PC-3 (cell line): ENCODE results near the gene GIMAP4.

Source experiments
- EZH2 ChIP-seq: fragments of 300-600 bp; sonication (generic); IDR thresholded peaks from one replicate; pipeline ENCODE4 v1.6.1; 2017; ENCODE audit warnings: antibody characterized with exemption, mild to moderate bottlenecking, low read length; ENCODE audit not compliant: unreplicated experiment
- EZH2phosphoT487 ChIP-seq: fragments of 300-600 bp; sonication (generic); IDR thresholded peaks from 2 replicates; pipeline ENCODE4 v1.6.1; 2018; ENCODE audit warnings: mild to moderate bottlenecking, antibody characterized with exemption, low read length, borderline replicate concordance
- TF ChIP-seq, protein P1 (sequence below): fragments of 300-600 bp; sonication (generic); conservative IDR thresholded peaks from 2 replicates; pipeline ENCODE4 v1.5.1; 2017; ENCODE audit warnings: antibody characterized with exemption, low read depth, mild to moderate bottlenecking, low read length

DNA sequence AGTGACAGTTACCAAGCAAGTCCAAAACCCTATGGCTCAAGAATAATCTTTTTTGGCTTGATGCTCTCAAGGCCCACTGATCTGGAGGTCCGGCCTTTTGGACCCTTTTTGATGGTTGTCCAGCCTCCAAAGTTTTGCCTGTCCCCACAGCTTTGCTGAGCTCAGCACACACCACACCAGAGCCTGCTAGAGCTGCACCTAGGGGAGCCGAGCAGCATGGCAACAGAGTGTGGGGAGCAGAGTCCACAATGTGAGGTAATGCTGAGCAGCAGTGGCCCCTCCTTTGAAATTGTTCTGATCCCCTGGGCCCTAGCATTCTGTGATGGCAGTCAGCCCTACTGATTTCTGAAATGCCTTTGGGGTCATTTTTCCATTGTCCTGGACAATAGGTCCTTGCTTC lies 43.2 kb upstream of the GIMAP4 start:
- TF ChIP-seq, protein P1, sequence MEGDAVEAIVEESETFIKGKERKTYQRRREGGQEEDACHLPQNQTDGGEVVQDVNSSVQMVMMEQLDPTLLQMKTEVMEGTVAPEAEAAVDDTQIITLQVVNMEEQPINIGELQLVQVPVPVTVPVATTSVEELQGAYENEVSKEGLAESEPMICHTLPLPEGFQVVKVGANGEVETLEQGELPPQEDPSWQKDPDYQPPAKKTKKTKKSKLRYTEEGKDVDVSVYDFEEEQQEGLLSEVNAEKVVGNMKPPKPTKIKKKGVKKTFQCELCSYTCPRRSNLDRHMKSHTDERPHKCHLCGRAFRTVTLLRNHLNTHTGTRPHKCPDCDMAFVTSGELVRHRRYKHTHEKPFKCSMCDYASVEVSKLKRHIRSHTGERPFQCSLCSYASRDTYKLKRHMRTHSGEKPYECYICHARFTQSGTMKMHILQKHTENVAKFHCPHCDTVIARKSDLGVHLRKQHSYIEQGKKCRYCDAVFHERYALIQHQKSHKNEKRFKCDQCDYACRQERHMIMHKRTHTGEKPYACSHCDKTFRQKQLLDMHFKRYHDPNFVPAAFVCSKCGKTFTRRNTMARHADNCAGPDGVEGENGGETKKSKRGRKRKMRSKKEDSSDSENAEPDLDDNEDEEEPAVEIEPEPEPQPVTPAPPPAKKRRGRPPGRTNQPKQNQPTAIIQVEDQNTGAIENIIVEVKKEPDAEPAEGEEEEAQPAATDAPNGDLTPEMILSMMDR: no peak
- TF ChIP-seq EZH2 (no peak), EZH2phosphoT487 (no peak)
